HG02610 (cell line): ENCODE data around the gene HOXC9.

ENCODE experiments used
- ATAC-seq: cut with Tn5 transposase; IDR thresholded peaks from one replicate; pipeline ENCODE4 v1.9.1; 2021; ENCODE audit warnings: mild to moderate bottlenecking, moderate library complexity; ENCODE audit not compliant: unreplicated experiment

The HOXC9 gene

DNA sequence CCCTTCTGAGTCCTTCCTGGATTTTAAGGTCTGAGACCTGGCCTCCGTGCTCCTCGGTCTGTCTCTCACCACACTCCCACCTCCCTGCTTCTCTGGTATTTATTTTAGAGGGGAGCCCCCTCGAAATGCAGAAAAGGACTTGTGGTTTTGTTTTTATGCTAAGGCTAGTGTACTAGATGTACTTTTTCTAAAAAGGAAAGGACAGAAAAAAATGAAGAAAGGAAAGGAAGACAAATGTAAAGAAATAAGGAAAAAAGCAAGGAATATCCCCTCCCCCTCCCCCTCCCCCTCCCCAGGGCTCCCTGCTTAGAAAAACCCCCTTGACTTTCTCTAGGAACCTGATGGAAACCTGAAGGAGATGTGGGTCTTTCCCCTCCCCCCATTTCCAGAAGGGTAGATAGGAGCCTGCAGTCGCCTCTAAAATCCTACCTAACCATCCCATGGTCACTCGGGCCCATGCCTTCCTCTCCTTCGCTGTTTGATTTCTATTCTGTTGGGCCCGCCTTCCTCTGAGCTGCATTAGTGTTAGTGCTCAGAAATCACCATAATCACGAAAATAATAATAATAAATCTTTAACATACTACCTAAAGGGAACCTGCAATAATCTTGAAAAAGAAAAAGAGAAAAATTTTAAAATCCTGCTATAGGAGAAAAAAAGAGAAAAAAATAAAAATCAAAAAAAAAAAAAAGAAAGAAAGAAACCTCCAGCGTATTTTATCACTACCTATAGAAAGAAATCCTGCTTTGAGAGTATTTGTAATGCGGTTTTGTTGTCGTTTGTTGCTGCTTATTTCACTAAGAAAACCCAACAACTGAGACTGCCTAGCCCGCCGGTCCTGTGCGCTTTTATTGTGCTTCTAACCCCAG is 11.9 kb downstream of the HOXC9 start:
- ATAC-seq, result no peak

DNA sequence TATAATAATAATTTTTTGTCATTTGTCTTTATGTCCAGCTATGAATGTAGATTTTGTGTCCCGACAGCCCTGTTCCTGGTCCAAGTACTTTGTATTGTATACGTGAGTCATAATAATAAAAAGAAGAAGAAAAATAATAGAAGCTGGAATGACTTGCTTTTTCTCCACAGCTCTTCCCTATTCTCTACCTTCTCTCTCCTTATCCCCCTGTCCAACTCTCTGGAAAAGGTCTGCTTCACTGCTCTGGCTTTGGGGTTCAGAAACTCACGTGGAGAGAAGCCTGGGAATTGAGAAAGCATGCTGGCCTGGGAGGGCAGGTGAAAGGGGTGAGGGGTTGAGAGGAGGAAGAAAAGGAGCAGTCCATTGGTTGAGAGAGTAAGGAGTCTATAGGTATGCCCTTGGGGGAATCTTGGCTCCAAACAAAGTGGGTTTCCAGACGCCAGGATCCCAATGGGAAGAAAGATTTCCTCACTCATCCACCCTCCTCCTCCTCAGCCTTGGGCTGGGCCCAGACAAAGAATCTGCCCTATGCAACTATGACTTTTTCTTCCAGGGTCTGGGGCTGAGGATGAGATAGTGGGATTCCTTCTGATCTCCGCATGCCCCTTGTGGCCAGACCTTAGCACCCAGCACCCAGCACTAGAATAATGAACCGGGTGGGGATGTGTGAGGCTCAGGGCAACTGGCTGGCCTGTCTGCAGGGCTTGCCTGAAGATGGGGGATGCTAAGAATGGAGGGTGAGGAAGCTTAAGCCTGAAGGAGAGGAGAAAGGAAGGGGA is 12.9 kb downstream of the HOXC9 start:
- ATAC-seq, result no peak

DNA sequence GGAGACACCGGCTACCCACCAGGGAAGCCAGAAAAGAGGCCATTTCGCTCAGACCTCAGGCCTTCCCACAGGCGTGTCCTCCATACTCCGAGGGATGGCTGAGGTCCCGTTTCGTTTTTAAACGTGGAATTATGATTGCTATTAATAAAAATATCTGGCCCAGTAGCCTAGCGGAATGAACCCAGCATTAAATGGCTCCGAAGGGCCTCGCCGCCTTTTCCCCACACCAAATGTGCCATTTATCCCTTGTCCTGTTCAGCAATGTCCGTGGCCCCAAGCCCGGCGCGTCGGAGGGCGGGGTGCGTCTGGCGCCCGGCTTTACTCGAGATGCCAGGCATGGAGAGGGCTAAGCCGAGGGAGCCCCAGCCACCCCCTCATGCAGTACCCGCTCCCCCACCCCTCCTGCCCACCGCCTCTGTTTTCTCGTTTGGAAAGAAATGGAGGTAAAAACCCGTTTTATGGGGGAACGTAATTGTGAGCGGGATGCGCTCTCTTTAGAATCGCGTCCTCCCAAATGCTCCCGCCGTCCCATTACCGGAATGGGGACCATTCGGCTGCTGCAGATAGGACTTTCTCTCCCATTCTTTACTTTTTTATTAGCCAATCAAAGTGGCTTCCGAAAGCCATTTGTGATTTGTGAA is 14.5 kb downstream of the HOXC9 start:
- no peak for ATAC-seq

DNA sequence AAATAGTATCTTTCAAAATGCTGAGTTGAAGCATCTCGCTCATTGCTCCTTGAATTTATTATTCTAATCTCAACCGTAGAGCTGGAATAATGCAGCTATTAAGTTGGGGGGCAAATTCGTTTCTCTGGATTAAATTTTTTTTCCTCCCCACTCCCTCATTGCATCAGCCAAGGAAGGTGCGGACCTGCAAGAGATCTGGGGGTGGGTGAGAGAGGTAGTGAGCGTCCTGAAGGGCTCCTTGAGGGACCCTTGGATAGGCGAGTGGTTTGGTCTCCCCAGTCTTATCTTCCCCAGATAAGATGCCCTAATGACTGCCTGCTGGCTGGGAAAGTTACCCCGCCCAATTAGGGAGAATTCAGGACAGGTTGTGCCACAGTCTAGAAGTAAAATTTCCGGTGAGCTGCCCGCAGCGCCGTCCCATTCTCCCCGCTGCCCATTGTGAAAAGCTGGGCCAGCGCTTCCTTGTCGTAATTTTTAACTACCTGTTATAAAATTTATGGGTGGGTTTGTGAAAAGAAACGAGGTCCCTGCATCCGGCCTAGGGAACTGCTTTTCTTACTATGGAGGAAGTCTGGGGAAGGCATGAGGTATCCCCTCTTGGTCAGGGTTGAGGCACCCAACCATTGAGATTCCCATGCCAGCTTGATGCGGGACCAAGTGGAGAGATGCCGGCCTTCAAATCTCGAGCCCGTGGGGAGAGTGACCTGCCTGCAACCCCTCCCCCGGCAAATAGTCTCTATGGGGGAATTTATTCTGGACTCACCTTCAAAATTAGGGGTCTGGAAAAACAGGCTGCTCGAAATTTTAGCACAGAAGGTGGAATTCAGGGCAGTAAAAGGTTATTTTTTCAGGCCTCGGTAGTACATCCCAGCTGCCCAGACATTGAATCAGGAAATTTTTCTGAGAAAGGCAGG is 15.3 kb downstream of the HOXC9 start:
- no peak for ATAC-seq

DNA sequence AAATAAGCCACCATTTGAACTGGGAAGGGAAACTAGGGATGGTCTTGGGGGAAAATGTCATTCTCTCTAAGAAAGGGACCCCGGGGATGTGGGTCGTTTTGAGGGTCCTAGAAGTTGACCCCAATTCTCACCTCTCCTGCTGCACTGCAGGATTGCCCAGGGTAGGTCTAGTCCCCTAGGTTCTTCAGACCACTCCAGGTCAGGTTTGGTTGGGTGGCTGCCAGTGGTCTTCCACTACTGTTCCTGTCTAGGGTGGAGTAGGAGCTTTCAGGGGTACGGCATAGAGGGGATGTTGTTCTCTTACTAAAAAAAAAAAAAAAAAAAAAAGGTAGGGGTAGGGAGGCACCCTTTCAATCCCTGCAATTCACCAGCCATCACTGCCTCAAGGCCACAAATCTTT is 16.1 kb downstream of the HOXC9 start:
- no peak for ATAC-seq

DNA sequence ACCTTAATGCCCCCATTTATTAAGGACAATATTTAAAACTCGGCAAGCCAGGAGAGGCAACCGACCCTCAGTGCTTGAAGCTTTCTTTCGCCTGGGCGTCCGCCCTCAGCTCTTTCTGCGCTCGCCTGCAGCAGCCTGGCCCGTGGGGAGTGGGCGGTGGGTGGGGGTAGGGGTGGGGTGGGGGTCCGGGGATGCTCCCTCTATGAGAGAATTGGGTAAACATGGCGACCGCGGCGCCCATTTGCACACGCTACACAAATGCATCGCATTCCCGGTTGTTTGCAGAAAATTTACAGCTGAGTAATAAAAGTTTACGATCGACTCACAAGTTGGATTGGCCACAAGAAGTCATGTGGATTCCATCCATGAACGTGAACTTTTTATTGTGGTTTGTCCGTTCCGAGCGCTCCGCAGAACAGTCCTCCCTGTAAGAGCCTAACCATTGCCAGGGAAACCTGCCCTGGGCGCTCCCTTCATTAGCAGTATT is 16.6 kb downstream of the HOXC9 start:
- no peak for ATAC-seq

DNA sequence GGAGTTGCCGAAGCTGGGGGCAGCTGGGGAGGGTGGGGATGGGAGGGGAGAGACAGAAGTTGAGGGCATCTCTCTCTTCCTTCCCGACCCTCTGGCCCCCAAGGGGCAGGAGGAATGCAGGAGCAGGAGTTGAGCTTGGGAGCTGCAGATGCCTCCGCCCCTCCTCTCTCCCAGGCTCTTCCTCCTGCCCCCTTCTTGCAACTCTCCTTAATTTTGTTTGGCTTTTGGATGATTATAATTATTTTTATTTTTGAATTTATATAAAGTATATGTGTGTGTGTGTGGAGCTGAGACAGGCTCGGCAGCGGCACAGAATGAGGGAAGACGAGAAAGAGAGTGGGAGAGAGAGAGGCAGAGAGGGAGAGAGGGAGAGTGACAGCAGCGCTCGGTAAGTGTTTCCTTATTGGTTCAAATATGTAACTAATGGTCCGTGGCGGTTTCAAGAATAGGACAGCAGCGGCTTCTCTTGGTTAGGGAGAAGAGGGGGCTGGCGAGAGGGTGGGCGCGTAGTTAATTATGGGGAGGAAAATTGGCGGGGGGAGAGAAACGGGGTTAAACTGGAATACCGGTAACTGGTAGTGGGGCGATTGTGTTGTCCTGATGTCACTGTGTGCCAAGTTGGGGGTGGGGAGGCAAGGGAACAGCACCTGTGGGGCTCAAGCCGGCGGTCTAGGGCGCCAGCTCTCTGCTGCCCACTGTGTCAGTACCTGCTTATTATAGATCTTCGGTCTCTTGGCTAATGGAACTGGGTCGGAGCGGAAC is 17.2 kb downstream of the HOXC9 start:
- peak; percentile 21 for ATAC-seq

DNA sequence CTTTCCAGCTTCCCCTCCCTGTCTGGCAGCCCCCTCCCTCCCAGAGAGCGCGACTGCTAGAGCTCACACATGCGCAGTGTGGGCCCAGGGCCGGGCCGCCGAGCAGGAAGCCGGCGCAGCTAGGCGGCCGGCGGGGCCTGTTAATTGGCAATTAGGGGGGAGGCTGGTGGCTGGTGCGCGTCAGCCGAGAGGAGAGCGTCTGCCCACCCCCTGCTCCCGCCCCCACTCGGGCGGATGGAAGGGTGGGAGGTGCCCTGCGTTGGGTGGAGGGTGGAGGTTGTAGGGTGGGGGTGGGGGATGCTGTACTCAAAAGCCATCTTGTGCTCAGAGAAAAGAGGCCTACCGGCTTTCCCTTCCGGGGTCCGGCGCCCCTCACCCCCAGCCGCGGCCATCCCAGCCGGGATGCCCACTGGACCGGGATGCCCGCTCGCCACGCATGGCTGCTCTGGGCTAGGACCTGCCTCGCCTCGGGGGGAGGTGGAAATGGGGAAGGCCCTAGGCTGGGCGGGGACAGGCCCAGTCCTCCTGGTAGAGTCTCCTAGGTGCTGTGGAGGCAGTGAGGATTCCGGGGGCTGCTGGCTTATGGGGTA is 18.0 kb downstream of the HOXC9 start:
- peak; percentile 77 for ATAC-seq

DNA sequence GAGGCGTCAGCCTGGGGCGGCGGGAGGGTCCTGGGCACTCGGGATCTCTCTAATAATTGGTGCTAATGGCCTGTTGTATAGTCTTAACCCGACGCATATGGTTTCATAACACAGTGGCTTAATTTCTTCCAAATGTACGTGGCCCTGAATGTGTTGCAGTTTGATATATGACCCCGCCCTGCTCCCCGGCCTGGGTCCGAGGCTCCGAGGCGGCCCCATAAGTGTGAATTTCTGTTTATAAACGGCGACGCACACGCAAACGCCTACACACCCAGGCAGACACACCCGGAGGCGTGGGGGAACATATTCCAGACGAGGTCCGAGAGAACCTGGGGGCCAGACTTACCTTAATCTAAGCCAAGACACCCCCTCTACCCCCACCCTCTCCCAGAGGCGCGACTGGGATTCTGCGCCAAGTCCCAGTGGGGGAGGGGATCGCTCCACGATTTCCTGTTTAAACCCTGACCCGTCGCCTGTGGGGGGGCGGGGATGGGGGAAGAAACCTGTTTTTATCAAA is 18.6 kb downstream of the HOXC9 start:
- no peak for ATAC-seq

DNA sequence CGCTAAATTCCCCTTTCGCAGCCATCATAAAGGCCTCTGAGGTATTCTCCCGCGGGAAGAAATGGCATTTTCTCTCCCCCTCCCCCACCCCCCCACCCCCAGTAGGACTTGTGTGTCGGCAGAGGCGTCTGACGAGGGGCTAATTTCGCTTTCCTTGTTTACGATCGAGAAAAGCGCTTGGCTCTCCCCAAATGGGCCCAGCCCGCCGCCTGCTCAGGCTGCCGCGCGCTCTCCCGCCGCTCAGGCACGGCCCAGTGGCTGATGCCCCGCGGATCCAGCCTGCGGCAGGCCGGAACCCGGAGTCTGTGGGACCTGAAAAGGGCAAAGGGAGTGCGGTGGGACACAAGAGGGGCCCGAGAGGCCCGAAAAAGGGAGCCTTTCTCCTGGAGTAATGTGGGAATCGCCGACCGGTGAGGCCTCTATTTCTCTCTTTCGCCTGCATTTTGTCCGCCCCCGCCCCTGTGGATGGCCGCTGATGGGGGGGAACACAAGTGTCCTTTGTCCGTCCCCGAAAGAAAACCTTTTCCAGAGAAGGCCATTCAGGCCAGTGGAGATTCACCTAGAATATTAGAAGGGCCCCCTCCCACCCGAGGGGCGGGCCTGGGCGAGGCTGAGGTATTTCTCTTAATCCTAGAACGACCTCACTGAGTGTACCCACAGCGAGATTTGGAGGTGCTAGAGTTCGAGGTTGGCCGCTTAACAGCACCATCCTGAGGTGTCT is 19.3 kb downstream of the HOXC9 start:
- ATAC-seq, result no peak

DNA sequence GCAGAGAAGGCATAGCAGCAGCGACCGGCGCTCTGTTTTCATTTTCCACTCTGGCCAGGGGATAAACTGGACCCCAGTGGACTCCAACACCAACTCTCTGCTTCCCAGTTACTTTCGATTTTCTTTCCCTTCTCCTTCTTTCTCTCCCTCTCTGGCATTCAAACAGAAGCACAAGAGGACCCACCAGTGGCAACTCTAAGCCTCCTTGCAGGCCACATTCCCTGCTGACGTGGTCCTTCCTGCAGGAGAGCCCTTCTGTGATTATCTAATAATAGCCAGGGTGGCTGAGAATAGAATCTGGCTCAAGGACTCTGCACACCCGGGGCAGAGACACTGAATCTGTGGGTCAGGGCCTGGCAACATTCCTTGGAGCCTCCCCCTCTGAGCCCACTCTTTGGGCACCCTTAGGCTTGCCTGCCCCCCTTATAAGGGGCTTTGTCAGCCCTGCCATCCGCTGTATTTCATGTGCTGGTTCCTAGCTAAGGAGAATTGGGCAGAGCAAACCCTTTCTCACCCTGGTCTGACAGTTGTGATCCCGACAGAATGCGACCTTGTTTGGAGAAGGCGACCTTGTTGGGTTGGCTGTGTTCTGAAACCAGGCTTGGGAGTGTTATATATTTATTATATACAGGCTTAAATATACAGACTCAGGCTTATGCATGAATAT is 20.1 kb downstream of the HOXC9 start:
- ATAC-seq, result no peak

DNA sequence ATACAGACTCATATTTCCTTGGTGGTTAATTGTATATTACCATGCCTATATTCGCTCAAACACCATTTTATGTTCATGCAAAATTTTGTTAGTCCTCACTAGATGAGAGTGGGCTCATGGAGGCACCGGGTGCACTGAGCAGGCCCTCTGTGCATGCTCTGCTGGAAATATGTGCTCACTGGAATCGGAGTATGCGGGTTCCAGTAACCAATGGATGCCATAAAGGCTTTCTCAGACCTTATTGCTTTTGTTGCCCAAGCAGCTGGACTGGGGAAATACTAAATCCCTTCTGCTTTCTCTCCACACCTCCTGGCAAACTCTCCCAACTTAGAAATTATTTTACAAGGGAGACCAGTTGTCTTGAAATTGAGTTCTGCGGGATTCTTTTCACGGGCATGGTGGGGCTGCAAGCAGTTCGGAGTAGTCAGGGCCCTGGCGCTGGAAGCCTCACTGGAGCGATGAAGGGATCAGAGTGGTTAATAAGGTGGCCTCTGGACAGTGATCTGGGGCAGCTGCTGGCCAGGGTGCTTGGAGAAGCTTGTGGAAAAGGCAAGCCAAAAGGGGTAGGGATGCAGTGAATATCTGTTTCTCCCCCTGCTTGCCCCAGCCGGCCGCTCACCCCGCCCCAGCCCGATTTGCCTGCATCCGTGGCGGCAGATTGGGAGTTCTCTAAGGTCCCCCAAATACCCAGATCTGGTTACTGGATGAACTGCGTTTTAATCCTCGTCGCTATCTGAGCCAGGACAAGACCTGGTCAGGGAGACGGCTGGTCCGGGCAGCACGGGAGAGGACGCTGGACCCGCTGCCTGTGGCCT is 20.8 kb downstream of the HOXC9 start:
- no peak for ATAC-seq

DNA sequence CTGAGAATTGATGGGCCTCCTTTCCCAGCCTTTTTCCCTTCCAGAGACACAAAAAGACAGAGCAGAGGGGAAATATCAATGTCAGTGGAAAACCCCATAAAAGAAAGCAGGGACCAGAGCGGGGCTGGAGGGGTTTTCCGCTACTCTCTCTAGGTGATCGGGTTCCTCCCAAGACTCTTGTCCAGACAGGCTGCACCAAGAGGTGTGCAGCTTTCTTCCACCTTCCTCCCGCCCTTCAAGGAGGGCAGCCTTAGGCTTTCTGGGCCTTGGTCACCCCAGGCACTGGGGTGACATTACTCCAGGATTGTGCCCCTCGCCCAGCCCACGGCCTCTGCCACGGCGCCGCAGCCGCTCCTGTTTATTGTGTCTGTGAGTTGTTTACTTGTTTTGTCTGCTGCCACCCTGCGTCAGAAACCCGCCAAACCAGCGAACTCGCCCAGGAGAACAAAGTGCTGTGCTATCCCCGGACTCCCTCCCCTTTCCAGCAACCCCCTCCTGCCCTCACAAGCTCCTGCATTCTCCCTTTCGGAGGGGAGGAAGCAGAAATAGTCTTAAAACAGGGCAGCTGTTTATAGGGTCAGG is 21.6 kb downstream of the HOXC9 start:
- ATAC-seq, result peak; percentile 38

DNA sequence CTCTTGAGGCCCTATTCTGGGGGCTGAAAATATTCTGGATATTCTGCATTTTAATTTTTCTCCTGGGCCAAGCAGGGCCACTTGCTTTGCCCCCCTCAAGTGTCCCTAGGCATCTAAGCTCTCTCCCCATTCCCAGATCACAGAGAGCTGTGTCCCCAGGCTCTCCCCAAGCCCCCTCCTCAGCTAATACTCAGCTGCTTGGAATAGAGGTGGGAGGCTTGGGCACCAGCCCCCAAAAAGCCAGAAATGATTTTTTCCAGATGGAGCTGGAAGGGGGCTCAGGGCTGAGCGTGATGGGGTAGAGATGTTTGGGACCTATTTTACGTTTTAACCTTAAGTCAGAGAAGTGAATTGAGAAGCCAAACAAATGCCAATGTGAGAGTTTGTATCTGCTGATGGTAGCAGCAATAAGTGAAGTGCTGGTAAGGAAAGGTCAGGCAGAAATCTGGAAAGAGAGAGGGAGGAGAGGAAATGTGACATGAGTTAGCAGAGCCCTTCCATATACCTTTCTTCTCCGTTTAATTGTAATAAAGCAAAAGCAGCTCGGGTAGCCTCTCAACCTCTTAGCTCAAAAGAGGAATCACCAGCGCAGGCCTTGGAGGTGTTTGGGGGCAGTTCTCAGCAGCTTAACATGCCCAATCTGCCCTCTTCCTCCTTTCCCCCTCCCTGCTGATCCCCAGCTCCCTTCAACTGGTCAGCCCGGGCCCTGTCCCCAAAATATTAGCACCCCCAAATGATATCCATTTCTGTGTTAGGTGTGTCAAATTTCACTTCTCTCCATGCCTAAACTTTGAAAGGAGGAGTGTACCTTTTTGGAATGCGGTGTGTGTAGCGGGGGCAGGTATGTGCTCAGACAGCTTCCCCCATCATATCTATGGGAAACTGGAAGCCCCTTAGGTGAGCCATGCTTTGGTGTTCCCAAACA is 23.3 kb downstream of the HOXC9 start:
- ATAC-seq, result no peak

DNA sequence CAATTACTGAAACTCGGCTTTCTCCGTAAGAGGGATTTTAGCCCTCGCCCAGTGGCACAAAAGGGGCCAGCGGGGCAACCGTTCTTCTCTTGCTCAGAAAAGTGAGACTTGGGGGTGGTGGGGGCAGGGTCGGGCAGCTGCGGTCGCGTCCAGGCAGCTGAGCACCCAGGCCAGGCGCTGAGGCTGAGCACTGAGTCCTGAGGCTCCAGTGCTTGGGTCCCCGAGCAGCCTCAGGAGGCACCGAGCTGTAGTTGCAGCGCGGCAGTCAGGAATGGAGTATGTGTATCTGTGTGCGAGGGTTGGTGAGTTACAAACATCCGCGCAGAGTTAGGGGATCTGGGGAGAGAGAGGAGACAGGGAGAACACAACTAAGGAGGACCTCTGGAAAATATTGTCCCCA is 24.2 kb downstream of the HOXC9 start:
- no peak for ATAC-seq
